ENCODE measurements around the gene SEC61G.

Gene SEC61G

GRCh38 chr7:54757711-54758110, 1.3 kb downstream of the SEC61G start:
- no peak for DNase-seq

DNA sequence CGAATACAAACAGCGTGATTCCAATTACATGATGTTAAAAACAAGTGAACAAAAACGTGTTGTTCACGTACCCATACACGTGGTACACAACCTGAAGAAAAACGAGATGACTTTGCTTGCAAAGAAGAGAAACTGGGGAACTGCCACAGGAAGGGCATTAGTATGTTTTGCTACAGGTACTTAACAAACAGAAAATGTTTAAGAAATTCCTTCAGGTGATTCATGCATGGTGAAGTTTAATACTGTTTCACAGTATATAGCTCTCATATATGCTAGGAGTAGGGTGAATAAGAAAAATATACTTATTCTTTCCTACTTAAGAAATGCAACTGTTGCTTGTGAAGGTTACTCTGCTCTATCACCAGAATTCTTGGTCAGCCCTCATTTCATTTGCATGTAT, 9.8 kb downstream of the SEC61G start:
- no peak for DNase-seq

- DNase-seq = no peak
Observed at GRCh38 chr7:54747234-54747633, 11.8 kb downstream of the SEC61G start.

GRCh38 chr7:54743580-54743979, 15.4 kb downstream of the SEC61G start:
- no peak for DNase-seq

DNA sequence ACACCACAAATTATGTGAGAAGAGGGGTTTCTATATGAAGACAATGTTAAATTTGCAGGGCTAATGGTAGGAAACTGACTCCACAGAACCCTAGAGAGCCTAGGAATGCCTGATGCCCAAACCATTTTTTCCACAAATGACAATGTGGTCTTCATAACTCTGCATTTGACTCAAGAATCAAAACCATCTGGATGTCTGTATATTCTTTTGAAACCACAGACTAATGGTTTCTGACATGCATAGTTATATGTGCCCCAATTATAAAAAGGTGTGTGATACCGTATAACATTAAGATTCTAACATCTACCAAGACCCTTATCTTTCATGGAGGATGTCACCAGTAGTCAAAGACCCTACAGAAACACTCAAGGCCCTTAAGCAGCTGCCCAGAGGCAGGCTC, 20.3 kb downstream of the SEC61G start:
- no peak for DNase-seq

- no peak for DNase-seq
Observed at GRCh38 chr7:54729107-54729506, 29.9 kb downstream of the SEC61G start.

- no peak for DNase-seq
Observed at GRCh38 chr7:54728411-54728810, 30.6 kb downstream of the SEC61G start.

DNA sequence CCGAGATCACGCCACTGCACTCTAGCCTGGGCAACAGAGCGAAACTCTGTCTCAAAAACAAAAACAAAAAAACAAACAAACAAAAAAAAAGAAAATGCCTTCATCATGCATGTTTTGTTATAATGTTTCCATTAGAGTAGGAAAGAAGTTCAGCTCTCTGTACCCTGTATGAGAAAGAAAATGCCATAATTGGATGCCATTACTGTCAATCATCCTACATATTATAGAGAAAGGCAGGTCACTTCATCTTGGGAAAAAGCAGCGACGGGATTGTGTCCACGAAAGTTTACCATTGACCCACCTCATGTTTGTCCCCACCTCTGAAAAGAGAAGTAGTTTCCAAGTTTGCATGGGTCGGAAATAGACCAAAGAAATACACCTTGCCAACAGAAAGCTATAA, 33.8 kb downstream of the SEC61G start:
- no peak for DNase-seq

DNA sequence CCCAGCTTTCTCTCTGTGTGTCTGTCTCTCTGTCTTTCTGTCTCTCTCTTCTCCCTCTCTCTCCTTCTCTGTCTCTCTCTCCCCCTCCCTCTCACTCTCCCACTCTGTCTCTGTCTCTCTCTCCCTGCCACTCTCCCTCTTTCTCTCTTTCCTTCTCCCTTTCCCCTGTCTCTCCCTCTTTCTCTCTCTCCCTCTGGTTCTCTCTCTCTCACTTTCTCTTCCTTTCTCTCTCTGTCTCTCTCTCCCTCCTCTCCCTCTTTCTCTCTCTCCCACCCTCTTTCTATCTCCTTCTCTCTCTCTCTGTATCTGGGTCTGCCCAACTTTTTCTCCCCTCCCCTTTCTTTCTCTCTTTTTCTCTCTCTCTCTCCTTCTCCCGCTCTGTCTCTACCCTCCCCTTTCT, 36.5 kb downstream of the SEC61G start:
- DNase-seq = no peak

- no peak for DNase-seq
Observed at GRCh38 chr7:54722026-54722425, 37.0 kb downstream of the SEC61G start.

- DNase-seq = no peak
Observed at GRCh38 chr7:54719974-54720373, 39.0 kb downstream of the SEC61G start.

GRCh38 chr7:54719425-54719824, 39.6 kb downstream of the SEC61G start:
- DNase-seq = no peak

- no peak for DNase-seq
Observed at GRCh38 chr7:54712820-54713219, 46.2 kb downstream of the SEC61G start.

- DNase-seq = no peak
Observed at GRCh38 chr7:54711900-54712595, 47.0 kb downstream of the SEC61G start.

DNA sequence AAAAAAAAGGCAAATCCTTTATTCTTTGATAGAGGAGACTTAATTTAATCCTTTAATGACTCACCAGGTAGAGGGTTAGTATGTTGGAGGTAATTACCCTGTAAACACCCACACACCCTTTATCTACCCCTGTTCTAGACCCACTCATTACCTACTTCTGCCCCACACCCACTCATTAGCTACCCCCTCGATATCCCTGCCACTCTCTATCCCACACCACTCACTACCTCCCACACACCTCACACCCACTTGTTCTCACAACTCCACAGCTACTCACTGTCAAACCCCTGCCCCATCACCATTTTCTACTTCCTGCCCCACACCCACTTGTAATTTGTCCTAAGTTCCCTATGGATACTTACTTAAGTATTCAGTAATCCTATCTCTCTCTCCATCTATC, 49.7 kb downstream of the SEC61G start:
- no peak for DNase-seq

GRCh38 chr7:54705436-54705835, 53.6 kb downstream of the SEC61G start:
- no peak for DNase-seq

GRCh38 chr7:54704851-54705250, 54.2 kb downstream of the SEC61G start:
- no peak for DNase-seq

Data from activated CD8-positive, alpha-beta memory T cell treated with anti-CD3 and anti-CD28 coated beads for 24 hours (primary cell).